H9 (cell line): Measurements from ENCODE around the gene SLC17A2. TPM values are rescaled to one million over a fixed set of nuclear protein-coding genes. Genes with fewer than 3 reads are reported as not detected.
"Not testable (repeated sequence)": the region's sequence is repeated elsewhere in the genome, so short reads cannot be mapped to it uniquely, and the experiment has no call there.

Experiments used
- DNase-seq: peaks from one replicate; pipeline ENCODE4 v3.0.0-alpha.2; 2017
- H2AFZ ChIP-seq: one replicate; pipeline ENCODE4 v1.6.1; 2013; ENCODE audit warnings: mild to moderate bottlenecking, low read length, control low read depth, moderate library complexity
- H2AK5ac ChIP-seq: 2 replicates; pipeline ENCODE4 v1.6.1; 2013; ENCODE audit warnings: low read length, control low read depth, mixed read lengths; ENCODE audit not compliant: insufficient read length
- H2BK120ac ChIP-seq: one replicate; pipeline ENCODE4 v1.6.1; 2013; ENCODE audit warnings: low read depth, mild to moderate bottlenecking, low read length, control low read depth, inconsistent platforms; ENCODE audit not compliant: poor library complexity, severe bottlenecking
- H2BK12ac ChIP-seq: 2 replicates; pipeline ENCODE4 v1.6.1; 2013; ENCODE audit warnings: low read length, control low read depth, mixed read lengths, low read depth; ENCODE audit not compliant: insufficient read length
- H2BK15ac ChIP-seq: 2 replicates; pipeline ENCODE4 v1.6.1; 2013; ENCODE audit warnings: low read depth, low read length, control low read depth
- H2BK20ac ChIP-seq: one replicate; pipeline ENCODE4 v1.6.1; 2013; ENCODE audit warnings: low read depth, mild to moderate bottlenecking, low read length, control low read depth, inconsistent platforms; ENCODE audit not compliant: poor library complexity, severe bottlenecking
- H2BK5ac ChIP-seq: 2 replicates; pipeline ENCODE4 v1.6.1; 2013; ENCODE audit warnings: low read length, control low read depth, mixed read lengths; ENCODE audit not compliant: insufficient read length
- H3K14ac ChIP-seq: 2 replicates; pipeline ENCODE4 v1.6.1; 2013; ENCODE audit warnings: low read length, control low read depth; ENCODE audit not compliant: insufficient read depth
- H3K18ac ChIP-seq: 2 replicates; pipeline ENCODE4 v1.6.1; 2013; ENCODE audit warnings: low read depth, mild to moderate bottlenecking, mixed read lengths, low read length, control low read depth; ENCODE audit not compliant: insufficient read length
- H3K23ac ChIP-seq: 2 replicates; pipeline ENCODE4 v1.6.1; 2013; ENCODE audit warnings: low read length, control low read depth, mixed read lengths, low read depth; ENCODE audit not compliant: insufficient read length
- H3K23me2 ChIP-seq: 2 replicates; pipeline ENCODE4 v1.6.1; 2013; ENCODE audit warnings: low read depth, mild to moderate bottlenecking, mixed read lengths, low read length, control low read depth; ENCODE audit not compliant: insufficient read length, poor library complexity, severe bottlenecking
- H3K27ac ChIP-seq: 2 replicates; pipeline ENCODE4 v1.5.1; 2013; ENCODE audit warnings: low read length, control low read depth, mixed read lengths, low read depth; ENCODE audit not compliant: insufficient read length
- H3K27me3 ChIP-seq: 2 replicates; pipeline ENCODE4 v1.6.1; 2013; ENCODE audit warnings: low read length, control low read depth, inconsistent platforms; ENCODE audit not compliant: insufficient read depth
- H3K4ac ChIP-seq: 2 replicates; pipeline ENCODE4 v1.6.1; 2013; ENCODE audit warnings: low read depth, mild to moderate bottlenecking, control low read depth, inconsistent platforms, low read length, moderate library complexity
- H3K4me1 ChIP-seq: 2 replicates; pipeline ENCODE4 v1.6.1; 2013; ENCODE audit warnings: low read length, control low read depth, inconsistent platforms; ENCODE audit not compliant: insufficient read depth
- H3K4me2 ChIP-seq: 2 replicates; pipeline ENCODE4 v1.6.1; 2013; ENCODE audit warnings: low read length, control low read depth, mixed read lengths; ENCODE audit not compliant: insufficient read length, insufficient read depth
- H3K56ac ChIP-seq: 2 replicates; pipeline ENCODE4 v1.6.1; 2013; ENCODE audit warnings: low read depth, mild to moderate bottlenecking, mixed read lengths, low read length, control low read depth; ENCODE audit not compliant: insufficient read length
- H3K79me1 ChIP-seq: 2 replicates; pipeline ENCODE4 v1.6.1; 2013; ENCODE audit warnings: low read depth, mild to moderate bottlenecking, moderate library complexity, low read length, control low read depth, inconsistent platforms; ENCODE audit not compliant: insufficient read depth, poor library complexity, severe bottlenecking
- H3K79me2 ChIP-seq: 2 replicates; pipeline ENCODE4 v1.6.1; 2013; ENCODE audit warnings: low read length, control low read depth, inconsistent platforms; ENCODE audit not compliant: insufficient read depth
- H3K9ac ChIP-seq: 2 replicates; pipeline ENCODE4 v1.6.1; 2013; ENCODE audit warnings: low read length, control low read depth, mixed read lengths; ENCODE audit not compliant: insufficient read length; ENCODE audit errors: extremely low read depth
- H3K9me3 ChIP-seq: one replicate; pipeline ENCODE4 v1.6.1; 2013; ENCODE audit warnings: low read depth, low read length, inconsistent platforms; ENCODE audit not compliant: control insufficient read depth
- H3T11ph ChIP-seq: one replicate; pipeline ENCODE4 v1.6.1; 2013; ENCODE audit warnings: mild to moderate bottlenecking, low read length, control low read depth, inconsistent platforms
- H4K20me1 ChIP-seq: one replicate; pipeline ENCODE4 v1.6.1; 2013; ENCODE audit not compliant: control insufficient read depth, insufficient read length, insufficient read depth
- H4K5ac ChIP-seq: 2 replicates; pipeline ENCODE4 v1.6.1; 2013; ENCODE audit warnings: low read depth, mild to moderate bottlenecking, mixed read lengths, low read length, control low read depth; ENCODE audit not compliant: insufficient read length
- H4K8ac ChIP-seq: replicated peaks from 2 replicates; pipeline ENCODE4 v1.6.1; 2013; ENCODE audit warnings: low read length, control low read depth, mixed read lengths, low read depth; ENCODE audit not compliant: insufficient read length
- H4K91ac ChIP-seq: 2 replicates; pipeline ENCODE4 v1.6.1; 2013; ENCODE audit warnings: low read depth, mild to moderate bottlenecking, moderate library complexity, mixed read lengths, low read length, control low read depth; ENCODE audit not compliant: insufficient read length
- H3K27ac Mint-ChIP-seq, 3 experiments: 2 replicates in 2 of 3; 3 replicates in 1 of 3; pipeline ENCODE4 v1.8.0; 2020 to 2021; ENCODE audit warnings: mixed read lengths in 3 of 3, mild to moderate bottlenecking in 1 of 3, moderate library complexity in 1 of 3
- H3K27me3 Mint-ChIP-seq: 2 replicates; pipeline ENCODE4 v1.8.0; 2021; ENCODE audit warnings: low read depth, mild to moderate bottlenecking, moderate library complexity, mixed read lengths
- H3K36me3 Mint-ChIP-seq, 3 experiments: 2 replicates in 2 of 3; 3 replicates in 1 of 3; pipeline ENCODE4 v1.8.0; 2020 to 2021; ENCODE audit warnings: low read depth in 3 of 3, mixed read lengths in 3 of 3; ENCODE audit not compliant: insufficient read depth in 1 of 3
- H3K4me1 Mint-ChIP-seq, 2 experiments: 2 replicates each; pipeline ENCODE4 v1.8.0; 2020; ENCODE audit warnings: mixed read lengths in 2 of 2
- H3K4me3 Mint-ChIP-seq, 2 experiments: 2 replicates in 1 of 2; 3 replicates in 1 of 2; pipeline ENCODE4 v1.8.0; 2020 to 2021; ENCODE audit warnings: mild to moderate bottlenecking in 2 of 2, mixed read lengths in 2 of 2, moderate library complexity in 1 of 2
- H3K9me3 Mint-ChIP-seq, 2 experiments: 2 replicates in 1 of 2; 3 replicates in 1 of 2; pipeline ENCODE4 v1.8.0; 2020; ENCODE audit warnings: mild to moderate bottlenecking in 2 of 2, mixed read lengths in 2 of 2, moderate library complexity in 1 of 2
- WGBS: extraction: QIAGEN DNeasy Blood & Tissue Kit; methylation state at CpG from one replicate; pipeline ENCODE4 v1.1.7; 2013; ENCODE audit warnings: missing lambda C conversion rate, low lambda C conversion rate, mixed read lengths; ENCODE audit not compliant: insufficient read length; ENCODE audit errors: extremely low coverage; 5-methylcytosine and 5-hydroxymethylcytosine counted together
- total RNA-seq: library from RNA; stranded (reverse); gene quantifications from 2 replicates; pipeline ENCODE4 v1.2.1, GENCODE V29; 2021
- TF ChIP-seq, protein P1 (sequence below): fragments of 200-600 bp; sonication (generic); conservative IDR thresholded peaks from 3 replicates; pipeline ENCODE4 v1.8.0; 2021; ENCODE audit warnings: antibody characterized with exemption, mild to moderate bottlenecking

Gene SLC17A2
- total RNA-seq, 1 experiment from 2014 or later: not detected

DNA sequence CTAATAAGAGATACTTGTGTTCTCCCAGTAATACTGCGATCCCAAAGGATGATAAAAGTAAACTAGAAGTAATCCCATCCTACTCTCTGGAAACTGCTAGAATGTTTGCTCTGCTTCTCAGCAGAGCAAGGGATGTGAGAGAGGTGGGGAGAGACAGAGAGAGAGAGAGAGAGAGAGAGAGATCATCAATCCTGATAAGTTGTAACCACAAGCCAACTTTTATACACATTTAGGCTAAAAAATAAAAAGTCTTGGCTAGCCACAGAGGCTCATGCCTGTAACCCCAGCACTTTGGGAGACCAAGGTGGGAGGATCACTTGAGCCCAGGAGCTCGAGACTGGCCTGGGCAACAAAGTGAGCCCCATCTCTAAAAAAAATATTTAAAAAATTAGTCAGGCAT is 16.1 kb upstream of the SLC17A2 start:
- Histone ChIP-seq H3T11ph (no peak overlapping the region), H2BK15ac (no peak overlapping the region), H2BK12ac (no peak overlapping the region), H3K14ac (no peak overlapping the region), H3K27ac (no peak overlapping the region), H3K4me1 (no peaks in the 10 kb centered on the region), H3K27me3 (no peaks in the 10 kb centered on the region), H3K9me3 (no peaks in the 10 kb centered on the region), H3K23me2 (no peaks in the 10 kb centered on the region), H4K91ac (no peak overlapping the region), H2BK120ac (no peak overlapping the region), H4K20me1 (no peaks in the 10 kb centered on the region), H2AFZ (no peak overlapping the region), H2AK5ac (no peak overlapping the region), H3K9ac (no peak overlapping the region), H3K18ac (no peak overlapping the region), H2BK20ac (no peak overlapping the region), H3K23ac (no peak overlapping the region), H4K5ac (no peak overlapping the region), H3K4me2 (no peak overlapping the region), H3K56ac (no peak overlapping the region), H4K8ac (no peak overlapping the region), H2BK5ac (no peak overlapping the region), H3K4ac (no peak overlapping the region), H3K79me2 (no peaks in the 10 kb centered on the region), H3K79me1 (no peaks in the 10 kb centered on the region)
- Mint-ChIP-seq H3K27ac (no peak overlapping the region), H3K4me1 (no peaks in the 10 kb centered on the region), H3K4me3 (no peak overlapping the region), H3K27me3 (no peaks in the 10 kb centered on the region), H3K9me3 (peaks cover 12% of the 10 kb centered on the region in 2 experiments), H3K36me3 (peaks cover 4 to 14% (median 10%) of the 10 kb centered on the region in 3 experiments; a peak in 6 of 7 replicates)
- no peak for DNase-seq
- TF ChIP-seq, protein P1, sequence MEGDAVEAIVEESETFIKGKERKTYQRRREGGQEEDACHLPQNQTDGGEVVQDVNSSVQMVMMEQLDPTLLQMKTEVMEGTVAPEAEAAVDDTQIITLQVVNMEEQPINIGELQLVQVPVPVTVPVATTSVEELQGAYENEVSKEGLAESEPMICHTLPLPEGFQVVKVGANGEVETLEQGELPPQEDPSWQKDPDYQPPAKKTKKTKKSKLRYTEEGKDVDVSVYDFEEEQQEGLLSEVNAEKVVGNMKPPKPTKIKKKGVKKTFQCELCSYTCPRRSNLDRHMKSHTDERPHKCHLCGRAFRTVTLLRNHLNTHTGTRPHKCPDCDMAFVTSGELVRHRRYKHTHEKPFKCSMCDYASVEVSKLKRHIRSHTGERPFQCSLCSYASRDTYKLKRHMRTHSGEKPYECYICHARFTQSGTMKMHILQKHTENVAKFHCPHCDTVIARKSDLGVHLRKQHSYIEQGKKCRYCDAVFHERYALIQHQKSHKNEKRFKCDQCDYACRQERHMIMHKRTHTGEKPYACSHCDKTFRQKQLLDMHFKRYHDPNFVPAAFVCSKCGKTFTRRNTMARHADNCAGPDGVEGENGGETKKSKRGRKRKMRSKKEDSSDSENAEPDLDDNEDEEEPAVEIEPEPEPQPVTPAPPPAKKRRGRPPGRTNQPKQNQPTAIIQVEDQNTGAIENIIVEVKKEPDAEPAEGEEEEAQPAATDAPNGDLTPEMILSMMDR: no peak
- WGBS: no CpG with 5 or more reads among the region's 2 CpGs

DNA sequence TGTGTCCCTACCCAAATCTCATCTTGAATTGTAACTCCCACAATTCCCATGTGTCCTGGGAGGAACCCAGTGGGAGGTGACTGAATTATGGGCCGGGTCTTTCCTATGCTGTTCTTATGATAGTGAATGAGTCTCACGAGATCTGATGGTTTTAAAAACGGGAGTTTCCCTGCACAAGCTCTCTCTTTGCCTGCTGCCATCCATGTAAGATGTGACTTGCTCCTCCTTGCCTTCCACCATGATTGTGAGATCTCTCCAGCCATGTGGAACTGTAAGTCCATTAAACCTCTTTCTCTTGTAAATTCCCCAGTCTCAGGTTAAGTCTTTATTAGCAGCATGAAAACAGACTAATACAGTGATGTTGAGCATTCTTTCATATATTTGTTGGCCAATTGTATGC is 15.2 kb upstream of the SLC17A2 start:
- not testable (repeated sequence) for H3K27ac ChIP-seq, H3K79me1 ChIP-seq, H3K14ac ChIP-seq, H2BK12ac ChIP-seq, H2BK15ac ChIP-seq, H2BK5ac ChIP-seq, H3K56ac ChIP-seq, H3K4ac ChIP-seq, H3K9ac ChIP-seq, H2AK5ac ChIP-seq, H3K23me2 ChIP-seq, H3K18ac ChIP-seq, H4K8ac ChIP-seq, H4K91ac ChIP-seq, H4K5ac ChIP-seq, H2BK20ac ChIP-seq, H3K27me3 Mint-ChIP-seq, DNase-seq, H3K4me1 ChIP-seq, H4K20me1 ChIP-seq, H3K23ac ChIP-seq, H3K27me3 ChIP-seq, H2AFZ ChIP-seq, H3K9me3 ChIP-seq, H3T11ph ChIP-seq, H3K27ac Mint-ChIP-seq, H3K79me2 ChIP-seq, H3K4me1 Mint-ChIP-seq, H3K4me2 ChIP-seq, H2BK120ac ChIP-seq, H3K4me3 Mint-ChIP-seq
- WGBS: no CpG with 5 or more reads among the region's 3 CpGs
- H3K36me3 Mint-ChIP-seq: peaks cover 4 to 14% (median 10%) of the 10 kb centered on the region in 3 experiments; a peak in 6 of 7 replicates
- H3K9me3 Mint-ChIP-seq: peaks cover 12% of the 10 kb centered on the region in 2 experiments
